Dermis blood vessel endothelial cell (primary cell): ENCODE data around the gene NCAM2. TPM values are rescaled to one million over a fixed set of nuclear protein-coding genes. Genes with fewer than 3 reads are reported as not detected.
"Not testable (repeated sequence)": the region's sequence is repeated elsewhere in the genome, so short reads cannot be mapped to it uniquely, and the experiment has no call there.

Experiments used
- DNase-seq: peaks from one replicate; pipeline ENCODE4 v3.0.0; 2010
- total RNA-seq: library from RNA; depleted of rRNA; stranded (reverse); fragments of >200 nt; gene quantifications from 2 replicates; pipeline ENCODE4 v1.2.3, GENCODE V29; 2014

Gene NCAM2
- total RNA-seq, 1 donor from 2014 or later, result 0.17 TPM

- DNase-seq, result no peak
Observed at GRCh38 chr21:21111309-21111920, 113.2 kb downstream of the NCAM2 start.

GRCh38 chr21:21114461-21114860 lies 116.3 kb downstream of the NCAM2 start:
- no peak for DNase-seq

GRCh38 chr21:21119091-21119490 lies 120.9 kb downstream of the NCAM2 start:
- DNase-seq, result no peak

- no peak for DNase-seq
Observed at GRCh38 chr21:21122680-21123079, 124.5 kb downstream of the NCAM2 start.

GRCh38 chr21:21132390-21132789 lies 134.2 kb downstream of the NCAM2 start:
- no peak for DNase-seq

GRCh38 chr21:21137986-21138385 lies 139.8 kb downstream of the NCAM2 start:
- no peak for DNase-seq

GRCh38 chr21:21146587-21147373 lies 148.6 kb downstream of the NCAM2 start:
- DNase-seq, result no peak

GRCh38 chr21:21147374-21147745 lies 149.2 kb downstream of the NCAM2 start:
- DNase-seq, result no peak

- DNase-seq, result no peak
Observed at GRCh38 chr21:21148009-21148408, 149.8 kb downstream of the NCAM2 start.

- no peak for DNase-seq
Observed at GRCh38 chr21:21148514-21148913, 150.3 kb downstream of the NCAM2 start.

- not testable (repeated sequence) for DNase-seq
Observed at GRCh38 chr21:21149445-21149844, 151.2 kb downstream of the NCAM2 start.

GRCh38 chr21:21151231-21151630 lies 153.0 kb downstream of the NCAM2 start:
- no peak for DNase-seq

- DNase-seq, result no peak
Observed at GRCh38 chr21:21156397-21156796, 158.2 kb downstream of the NCAM2 start.

GRCh38 chr21:21156957-21157356 lies 158.7 kb downstream of the NCAM2 start:
- no peak for DNase-seq

- DNase-seq, result no peak
Observed at GRCh38 chr21:21158376-21158918, 160.2 kb downstream of the NCAM2 start.

GRCh38 chr21:21159253-21159899 lies 161.2 kb downstream of the NCAM2 start:
- DNase-seq, result no peak

GRCh38 chr21:21162786-21163185 lies 164.6 kb downstream of the NCAM2 start:
- DNase-seq, result no peak

- peak; percentile 56 for DNase-seq
Observed at GRCh38 chr21:21163904-21164303, 165.7 kb downstream of the NCAM2 start.

- no peak for DNase-seq
Observed at GRCh38 chr21:21165063-21165645, 166.9 kb downstream of the NCAM2 start.

- no peak for DNase-seq
Observed at GRCh38 chr21:21174676-21175075, 176.5 kb downstream of the NCAM2 start.

GRCh38 chr21:21175798-21176334 lies 177.7 kb downstream of the NCAM2 start:
- no peak for DNase-seq

- DNase-seq, result no peak
Observed at GRCh38 chr21:21177353-21177986, 179.3 kb downstream of the NCAM2 start.
